Stimulated activated CD4-positive, alpha-beta T cell treated with anti-CD3 and anti-CD28 coated beads, Interleukin-15, amount 100 ng/mL, for 24 hours (primary cell): ENCODE results near the gene NACC2.
"Not testable (repeated sequence)": the region's sequence is repeated elsewhere in the genome, so short reads cannot be mapped to it uniquely, and the experiment has no call there.

Source experiments
- DNase-seq: peaks from one replicate; pipeline ENCODE4 v3.0.0-alpha.2; 2020

The NACC2 gene

GRCh38 chr9:135971111-135971766, 123.8 kb downstream of the NACC2 start:
- DNase-seq = no peak

- DNase-seq = no peak
Measured at GRCh38 chr9:135970128-135970815, 124.8 kb downstream of the NACC2 start.

- no peak for DNase-seq
Measured at GRCh38 chr9:135969064-135969683, 125.9 kb downstream of the NACC2 start.

- no peak for DNase-seq
Measured at GRCh38 chr9:135968601-135969000, 126.5 kb downstream of the NACC2 start.

GRCh38 chr9:135968083-135968476, 127.0 kb downstream of the NACC2 start:
- DNase-seq = no peak

- DNase-seq = not testable (repeated sequence)
Measured at GRCh38 chr9:135966916-135967260, 128.2 kb downstream of the NACC2 start.

GRCh38 chr9:135965124-135965756, 129.8 kb downstream of the NACC2 start:
- no peak for DNase-seq

GRCh38 chr9:135963938-135964337, 131.2 kb downstream of the NACC2 start:
- no peak for DNase-seq

GRCh38 chr9:135963338-135963737, 131.8 kb downstream of the NACC2 start:
- no peak for DNase-seq

GRCh38 chr9:135962696-135963307, 132.3 kb downstream of the NACC2 start:
- no peak for DNase-seq

- DNase-seq = no peak
Measured at GRCh38 chr9:135961811-135962695, 133.0 kb downstream of the NACC2 start.

GRCh38 chr9:135961277-135961715, 133.8 kb downstream of the NACC2 start, which contains the start of gene UBAC1:
TSS of gene UBAC1 (minus strand) at chr9:135961373. CDS start at chr9:135961162, 211 bp downstream.
- DNase-seq = peak; percentile 96

- peak; percentile 16 for DNase-seq
Measured at GRCh38 chr9:135960411-135961276, 134.4 kb downstream of the NACC2 start.

- DNase-seq = no peak
Measured at GRCh38 chr9:135959814-135960213, 135.3 kb downstream of the NACC2 start.

- no peak for DNase-seq
Measured at GRCh38 chr9:135958485-135958884, 136.6 kb downstream of the NACC2 start.

GRCh38 chr9:135957431-135957830, 137.7 kb downstream of the NACC2 start:
- DNase-seq = no peak

GRCh38 chr9:135956802-135957174, 138.3 kb downstream of the NACC2 start:
- no peak for DNase-seq
